ENCODE results near the gene RNF157.
A peak's percentile ranks its signal among the peaks of the same experiment; 100 is the strongest.
"Not testable (repeated sequence)": the region's sequence is repeated elsewhere in the genome, so short reads cannot be mapped to it uniquely, and the experiment has no call there.

RNF157 gene

DNA sequence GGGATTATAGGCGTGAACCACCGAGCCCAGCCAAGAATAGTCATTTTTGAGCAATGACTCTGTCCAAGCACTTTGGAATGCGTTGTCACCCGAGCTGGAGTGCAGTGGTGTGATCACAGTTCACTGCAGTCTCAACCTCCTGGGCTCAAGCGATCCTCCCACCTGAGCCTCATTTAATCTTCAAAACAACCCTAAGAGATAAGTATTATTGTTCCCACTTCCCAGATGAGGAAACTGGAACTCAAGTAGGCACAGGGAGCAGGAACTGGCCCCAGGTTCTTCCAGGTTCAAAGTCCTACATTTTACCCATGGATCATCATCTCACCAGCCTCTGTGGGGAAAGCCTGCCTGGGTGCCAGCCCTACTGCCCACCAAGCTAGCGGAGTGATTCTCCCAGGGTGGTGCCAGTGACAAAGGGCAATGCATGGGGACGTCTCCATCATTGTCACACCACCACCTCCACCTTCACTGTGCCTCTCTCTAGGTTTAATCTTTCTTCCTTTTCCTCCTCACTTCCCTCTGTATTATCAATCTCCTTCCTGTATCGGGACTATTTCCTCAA lies 11.3 kb upstream of the RNF157 start:
- no peak for DNase-seq (ENCODE audit: low read depth)
- H3K4me3 ChIP-seq (replicated peaks; ENCODE audit: low read depth, low read length), result no peak overlapping the region
- TF ChIP-seq, protein P1, sequence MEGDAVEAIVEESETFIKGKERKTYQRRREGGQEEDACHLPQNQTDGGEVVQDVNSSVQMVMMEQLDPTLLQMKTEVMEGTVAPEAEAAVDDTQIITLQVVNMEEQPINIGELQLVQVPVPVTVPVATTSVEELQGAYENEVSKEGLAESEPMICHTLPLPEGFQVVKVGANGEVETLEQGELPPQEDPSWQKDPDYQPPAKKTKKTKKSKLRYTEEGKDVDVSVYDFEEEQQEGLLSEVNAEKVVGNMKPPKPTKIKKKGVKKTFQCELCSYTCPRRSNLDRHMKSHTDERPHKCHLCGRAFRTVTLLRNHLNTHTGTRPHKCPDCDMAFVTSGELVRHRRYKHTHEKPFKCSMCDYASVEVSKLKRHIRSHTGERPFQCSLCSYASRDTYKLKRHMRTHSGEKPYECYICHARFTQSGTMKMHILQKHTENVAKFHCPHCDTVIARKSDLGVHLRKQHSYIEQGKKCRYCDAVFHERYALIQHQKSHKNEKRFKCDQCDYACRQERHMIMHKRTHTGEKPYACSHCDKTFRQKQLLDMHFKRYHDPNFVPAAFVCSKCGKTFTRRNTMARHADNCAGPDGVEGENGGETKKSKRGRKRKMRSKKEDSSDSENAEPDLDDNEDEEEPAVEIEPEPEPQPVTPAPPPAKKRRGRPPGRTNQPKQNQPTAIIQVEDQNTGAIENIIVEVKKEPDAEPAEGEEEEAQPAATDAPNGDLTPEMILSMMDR (IDR thresholded peaks at IDR 0.05; ENCODE audit: low read length, missing control alignments), result no peak

DNA sequence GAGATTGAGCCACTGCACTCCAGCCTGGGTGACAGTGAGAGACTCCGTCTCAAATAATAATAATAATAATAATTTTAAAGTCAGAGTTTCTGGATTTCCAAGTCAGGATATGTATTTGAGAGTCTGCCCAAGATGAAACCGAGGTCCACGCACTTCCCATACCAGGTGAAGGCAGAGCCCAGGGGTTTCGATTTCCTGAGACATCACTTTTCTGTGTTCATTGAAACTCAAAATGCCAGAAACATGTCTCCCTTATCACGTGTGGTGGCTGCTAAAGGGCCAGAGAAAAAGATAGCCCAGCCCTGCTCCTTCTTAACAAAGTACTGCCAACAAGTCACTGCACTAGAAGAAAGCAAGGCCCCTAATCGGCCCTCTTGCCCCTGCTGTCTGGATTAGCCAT lies 9.8 kb upstream of the RNF157 start:
- no peak for DNase-seq (ENCODE audit: low read depth)
- TF ChIP-seq, protein P1 (IDR thresholded peaks at IDR 0.05; ENCODE audit: low read length, missing control alignments), result no peak
- H3K4me3 ChIP-seq (replicated peaks; ENCODE audit: low read depth, low read length), result no peak overlapping the region

DNA sequence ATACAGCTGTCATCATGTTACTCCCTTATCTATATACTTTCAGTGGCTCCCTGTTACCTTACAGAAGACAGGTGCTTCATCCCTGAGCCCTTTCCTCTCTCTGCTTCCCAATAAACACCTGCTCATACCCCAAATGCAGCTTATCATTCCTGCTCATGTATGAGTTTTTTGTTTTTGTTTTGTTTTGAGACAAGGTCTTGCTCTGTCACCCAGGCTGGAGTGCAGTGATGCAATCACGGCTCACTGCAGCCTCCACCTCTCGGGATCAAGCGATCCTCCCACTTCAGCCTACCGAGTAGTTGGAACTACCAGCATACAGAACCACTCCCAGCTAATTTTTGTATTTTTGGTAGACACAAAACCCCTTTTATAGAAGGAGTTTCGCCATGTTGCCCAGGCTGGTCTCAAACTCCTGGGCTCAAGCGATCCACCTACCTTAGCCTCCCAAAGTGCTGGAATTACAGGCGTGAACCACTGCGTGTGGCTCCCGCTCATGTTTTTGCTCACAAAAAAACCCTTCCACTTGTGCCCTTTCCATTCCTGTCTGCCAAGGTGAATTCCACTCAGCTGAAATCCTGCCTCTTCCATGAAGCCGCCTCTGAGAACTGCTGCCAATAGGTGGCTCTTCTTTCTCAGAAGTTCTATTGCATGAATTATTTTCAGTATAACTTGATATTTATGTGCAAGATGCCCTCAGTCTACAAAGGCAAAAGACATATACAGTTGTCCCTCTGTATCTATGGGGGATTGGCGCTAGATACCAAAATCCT lies 7.9 kb upstream of the RNF157 start:
- TF ChIP-seq, protein P1 (IDR thresholded peaks at IDR 0.05; ENCODE audit: low read length, missing control alignments), result peak; percentile 29
- H3K4me3 ChIP-seq (replicated peaks; ENCODE audit: low read depth, low read length), result no peak overlapping the region
- DNase-seq (ENCODE audit: low read depth), result no peak

DNA sequence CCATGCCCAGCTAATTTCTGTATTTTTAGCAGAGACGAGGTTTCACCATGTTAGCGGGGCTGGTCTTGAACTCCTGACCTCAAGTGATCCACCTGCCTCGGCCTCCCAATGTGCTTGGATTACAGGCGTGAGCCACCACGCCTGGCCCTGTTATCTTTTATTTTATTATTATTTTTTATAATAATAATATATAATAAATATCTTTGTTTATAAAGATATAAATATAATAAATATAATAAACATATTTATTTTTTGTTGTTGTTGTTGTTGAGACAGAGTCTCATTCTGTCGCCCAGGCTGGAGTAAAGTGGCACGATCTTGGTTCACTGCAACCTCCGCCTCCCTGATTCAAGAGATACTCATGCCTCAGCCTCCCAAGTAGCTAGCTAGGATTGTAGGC lies 7.0 kb upstream of the RNF157 start:
- TF ChIP-seq, protein P1 (IDR thresholded peaks at IDR 0.05; ENCODE audit: low read length, missing control alignments), result no peak
- no peak for DNase-seq (ENCODE audit: low read depth)
- H3K4me3 ChIP-seq (replicated peaks; ENCODE audit: low read depth, low read length), result no peak overlapping the region

DNA sequence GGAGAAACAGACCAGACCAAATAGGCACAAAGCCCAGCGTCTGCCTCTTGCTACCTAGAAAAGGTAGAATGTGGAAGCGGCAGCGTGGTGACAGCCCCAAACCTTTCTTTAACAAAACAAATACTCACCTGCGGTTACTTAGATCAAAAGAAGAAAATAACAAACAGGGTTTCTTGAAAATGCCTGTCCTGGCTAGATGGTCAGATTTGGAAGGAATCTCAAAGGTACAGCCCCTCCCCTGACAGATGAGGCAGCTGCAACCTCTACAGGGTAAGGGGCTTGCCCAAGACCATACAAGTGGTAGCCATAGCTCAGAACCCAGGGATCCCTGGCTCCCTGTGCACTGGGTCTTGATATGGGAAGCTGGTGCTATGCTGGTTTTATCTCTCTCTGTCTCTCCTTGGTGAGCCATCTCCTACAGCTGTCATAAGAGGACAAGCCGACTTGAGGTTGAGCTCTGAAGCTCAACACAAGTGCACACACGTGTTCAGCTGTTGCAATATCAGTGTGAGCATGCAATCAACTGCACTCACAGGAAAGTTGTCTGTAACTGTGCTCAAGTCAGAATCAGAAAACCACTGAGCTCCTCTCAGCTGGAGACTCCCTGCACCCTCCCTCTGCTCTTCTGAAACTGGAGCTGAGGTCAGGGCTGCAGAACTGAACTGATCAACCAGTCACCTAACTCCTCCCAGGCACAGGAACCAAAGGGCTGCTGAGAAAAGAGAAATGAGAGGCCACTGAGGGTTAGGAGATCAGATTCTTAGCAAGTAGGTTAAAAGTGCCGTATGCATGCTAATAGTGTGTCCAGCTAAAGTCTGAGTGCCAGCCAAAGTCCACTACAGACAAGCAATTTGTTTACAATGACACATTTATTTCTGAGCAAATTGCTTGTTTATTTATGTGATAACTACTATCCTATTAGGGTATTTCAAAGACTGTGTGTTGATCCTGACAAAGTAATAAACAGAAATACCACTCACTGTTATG lies 6.1 kb upstream of the RNF157 start:
- no peak overlapping the region for H3K4me3 ChIP-seq (replicated peaks; ENCODE audit: low read depth, low read length)
- no peak for DNase-seq (ENCODE audit: low read depth)

DNA sequence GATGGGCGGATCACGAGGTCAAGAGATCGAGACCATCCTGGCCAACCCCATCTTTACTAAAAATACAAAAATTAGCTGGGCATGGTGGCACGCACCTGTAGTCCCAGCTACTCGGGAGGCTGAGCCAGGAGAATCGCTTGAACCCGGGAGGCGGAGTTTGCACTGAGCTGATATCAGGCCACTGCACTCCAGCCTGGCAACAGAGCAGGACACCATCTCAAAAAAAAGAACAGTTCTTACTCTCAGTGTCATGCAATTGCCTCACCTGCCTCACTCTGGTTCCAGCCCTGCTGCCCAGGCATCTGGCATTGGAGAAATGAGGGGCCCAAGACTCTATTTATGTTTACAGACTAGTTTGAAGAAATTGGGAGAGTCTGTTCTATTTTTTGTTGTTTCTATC lies 4.4 kb upstream of the RNF157 start:
- not testable (repeated sequence) for DNase-seq (ENCODE audit: low read depth); H3K4me3 ChIP-seq (replicated peaks; ENCODE audit: low read depth, low read length)

More for the DNA sequence above, 6.1 kb upstream of the RNF157 start:
- TF ChIP-seq, protein P1 (IDR thresholded peaks at IDR 0.05; ENCODE audit: low read length, missing control alignments), result no peak

Measured in fibroblast of pulmonary artery (primary cell).